Measurements from ENCODE around the gene MGARP.
A peak's percentile ranks its signal among the peaks of the same experiment; 100 is the strongest.

Gene MGARP

GRCh38 chr4:139299536-139299935 lies 19.5 kb upstream of the MGARP start:
- intact Hi-C loops (cut with DNase I; ENCODE audit: low total_unique reads): loop anchor here (5.0 to 10.0 kb wide), 2 partner anchors 122 to 255 kb away; partner anchors contain the start of genes ELF2 and SETD7
- peaks cover 0 to 47% (median 21%) of the 10 kb centered on the region in 4 donors for H3K4me1 ChIP-seq
- DNase-seq: no peak
- TF ChIP-seq CTCF (IDR thresholded peaks at IDR 0.05): no peak
- no peaks in the 10 kb centered on the region for H3K27me3 ChIP-seq
- no peaks in the 10 kb centered on the region for H3K9me3 ChIP-seq
- no peaks in the 10 kb centered on the region for H3K36me3 ChIP-seq
- peak overlapping the region in 1 of 2 donors; percentile 88 for H3K27ac ChIP-seq
- no peak overlapping the region for H3K4me3 ChIP-seq

- Histone ChIP-seq H3K4me3 (no peak overlapping the region), H3K9me3 (no peaks in the 10 kb centered on the region), H3K27ac (no peak overlapping the region), H3K36me3 (peaks cover 7 to 12% (median 9%) of the 10 kb centered on the region in 3 donors), H3K27me3 (no peaks in the 10 kb centered on the region), H3K4me1 (peaks cover 0 to 34% (median 15%) of the 10 kb centered on the region in 4 donors)
- DNase-seq: no peak
- intact Hi-C loops (cut with DNase I; ENCODE audit: low total_unique reads): loop anchor here (5.0 to 10.0 kb wide), 2 partner anchors 120 to 258 kb away; partner anchors contain the start of genes ELF2 and SETD7
- TF ChIP-seq CTCF (IDR thresholded peaks at IDR 0.05): no peak
These were observed 17.0 kb upstream of the MGARP start for GRCh38 chr4:139297001-139297410.

- H3K36me3 ChIP-seq: peaks cover 18 to 23% (median 19%) of the 10 kb centered on the region in 3 donors
These were observed 15.9 kb upstream of the MGARP start for GRCh38 chr4:139295942-139296299.

GRCh38 chr4:139295206-139295941 lies 15.3 kb upstream of the MGARP start:
- H3K27me3 ChIP-seq: no peaks in the 10 kb centered on the region
- peak; percentile 89 to 92 for TF ChIP-seq CTCF (IDR thresholded peaks at IDR 0.05)
- peaks cover 24 to 27% (median 24%) of the 10 kb centered on the region in 3 donors for H3K36me3 ChIP-seq
- H3K4me1 ChIP-seq: peaks cover 0 to 32% (median 15%) of the 10 kb centered on the region in 4 donors
- H3K27ac ChIP-seq: peak overlapping the region; percentile 78 to 84
- H3K9me3 ChIP-seq: no peaks in the 10 kb centered on the region
- intact Hi-C loops (cut with DNase I; ENCODE audit: low total_unique reads): loop anchor here (2.0 to 10.0 kb wide), 3 partner anchors 67 to 259 kb away; partner anchors contain the start of genes ELF2 and SETD7
- DNase-seq: peak; percentile 97 to 99
- H3K4me3 ChIP-seq: peak overlapping the region; percentile 70 to 78

More at GRCh38 chr4:139295942-139296299, 15.9 kb upstream of the MGARP start:
- DNase-seq: no peak
- peak overlapping the region; percentile 70 to 78 for H3K4me3 ChIP-seq
- TF ChIP-seq CTCF (IDR thresholded peaks at IDR 0.05): no peak
- H3K4me1 ChIP-seq: peaks cover 0 to 34% (median 15%) of the 10 kb centered on the region in 4 donors
- H3K27me3 ChIP-seq: no peaks in the 10 kb centered on the region
- H3K9me3 ChIP-seq: no peaks in the 10 kb centered on the region
- H3K27ac ChIP-seq: peak overlapping the region; percentile 78 to 84
- intact Hi-C loops (cut with DNase I; ENCODE audit: low total_unique reads): loop anchor here (2.0 to 10.0 kb wide), 3 partner anchors 67 to 259 kb away; partner anchors contain the start of genes ELF2 and SETD7

GRCh38 chr4:139286186-139286698 lies 6.2 kb upstream of the MGARP start:
- no peaks in the 10 kb centered on the region for H3K9me3 ChIP-seq
- no peaks in the 10 kb centered on the region for H3K27me3 ChIP-seq
- H3K4me1 ChIP-seq: no peaks in the 10 kb centered on the region
- H3K27ac ChIP-seq: no peak overlapping the region
- no peak for DNase-seq
- no peak overlapping the region for H3K4me3 ChIP-seq
- peaks cover 25 to 42% (median 33%) of the 10 kb centered on the region in 3 donors for H3K36me3 ChIP-seq
- intact Hi-C loops (cut with DNase I; ENCODE audit: low total_unique reads): no loop called here
- no peak for TF ChIP-seq CTCF (IDR thresholded peaks at IDR 0.05)
